HG02884 (cell line): ENCODE results near the gene SLC35A2.
"Not testable (repeated sequence)": the region's sequence is repeated elsewhere in the genome, so short reads cannot be mapped to it uniquely, and the experiment has no call there.

ENCODE experiments used
- ATAC-seq: cut with Tn5 transposase; IDR thresholded peaks from one replicate; pipeline ENCODE4 v1.9.1; 2021; ENCODE audit warnings: mild to moderate bottlenecking, moderate library complexity; ENCODE audit not compliant: unreplicated experiment

The SLC35A2 gene

GRCh38 chrX:48903290-48903689, 8.2 kb downstream of the SLC35A2 start:
- no peak for ATAC-seq

GRCh38 chrX:48902776-48903175, 8.7 kb downstream of the SLC35A2 start:
- ATAC-seq: no peak

GRCh38 chrX:48902135-48902534, 9.3 kb downstream of the SLC35A2 start:
- no peak for ATAC-seq

- no peak for ATAC-seq
These were observed 10.4 kb downstream of the SLC35A2 start for GRCh38 chrX:48901069-48901468.

GRCh38 chrX:48899078-48899410, 12.4 kb downstream of the SLC35A2 start:
- no peak for ATAC-seq

- ATAC-seq: peak; percentile 90
These were observed 13.7 kb downstream of the SLC35A2 start, which contains the start of the genes PQBP1 and TIMM17B for GRCh38 chrX:48897625-48898306. PQBP1 (plus strand) TSS chrX:48897930; CDS start chrX:48898510, 580 bp downstream. TIMM17B (minus strand) TSS chrX:48897768; CDS start chrX:48897749, 19 bp downstream.

- peak; percentile 9 for ATAC-seq
These were observed 14.3 kb downstream of the SLC35A2 start for GRCh38 chrX:48897157-48897624.

- ATAC-seq: no peak
These were observed 14.8 kb downstream of the SLC35A2 start for GRCh38 chrX:48896611-48897011.

- ATAC-seq: no peak
These were observed 16.6 kb downstream of the SLC35A2 start for GRCh38 chrX:48894891-48895290.

- ATAC-seq: no peak
These were observed 17.7 kb downstream of the SLC35A2 start for GRCh38 chrX:48893556-48894348.

GRCh38 chrX:48892896-48893295, 18.6 kb downstream of the SLC35A2 start:
- ATAC-seq: no peak

- ATAC-seq: peak; percentile 77
These were observed 19.8 kb downstream of the SLC35A2 start for GRCh38 chrX:48891402-48892288.

GRCh38 chrX:48890934-48891401, 20.5 kb downstream of the SLC35A2 start:
- ATAC-seq: peak; percentile 45

- ATAC-seq: no peak
These were observed 21.0 kb downstream of the SLC35A2 start for GRCh38 chrX:48890296-48890925.

GRCh38 chrX:48886586-48886985, 24.9 kb downstream of the SLC35A2 start:
- ATAC-seq: not testable (repeated sequence)

- no peak for ATAC-seq
These were observed 27.7 kb downstream of the SLC35A2 start for GRCh38 chrX:48883729-48884128.

- ATAC-seq: not testable (repeated sequence)
These were observed 34.5 kb downstream of the SLC35A2 start for GRCh38 chrX:48876944-48877343.

GRCh38 chrX:48872017-48872416, 39.4 kb downstream of the SLC35A2 start:
- ATAC-seq: not testable (repeated sequence)

GRCh38 chrX:48864210-48864609, 47.2 kb downstream of the SLC35A2 start:
- no peak for ATAC-seq

GRCh38 chrX:48854898-48855297, 56.5 kb downstream of the SLC35A2 start:
- ATAC-seq: no peak
